Right lobe of liver (tissue), 6 donors: ENCODE results near the gene FNDC3B. TPM values are rescaled to one million over a fixed set of nuclear protein-coding genes. Genes with fewer than 3 reads are reported as not detected.
"Not testable (repeated sequence)": the region's sequence is repeated elsewhere in the genome, so short reads cannot be mapped to it uniquely, and the experiment has no call there.

Source experiments
- ATAC-seq, 4 donors: fragments of 200-7000 bp; cut with Tn5 transposase; one replicate each; pipeline ENCODE4 v1.9.1; 2020; ENCODE audit warnings: mild to moderate bottlenecking in 4 of 4, moderate library complexity in 4 of 4
- DNase-seq, 3 donors: peaks; one replicate each; pipeline ENCODE4 v3.0.0-alpha.2; 2020
- H3K27ac ChIP-seq, 3 donors: fragments of 200-600 bp; one replicate each; pipeline ENCODE4 v1.8.0; 2022
- H3K27me3 ChIP-seq, 2 donors: fragments of 200-600 bp; one replicate each; pipeline ENCODE4 v1.8.0; 2022
- H3K36me3 ChIP-seq, 4 donors: fragments of 200-600 bp; sonication (generic) in 1 of 4; one replicate each; pipeline versions ENCODE4 v1.5.1 to v1.8.0; 2017 to 2022; ENCODE audit warnings: control low read depth in 1 of 4
- H3K4me1 ChIP-seq, 4 donors: fragments of 200-600 bp; sonication (generic) in 1 of 4; one replicate each; pipeline versions ENCODE4 v1.5.1 to v1.8.0; 2017 to 2022; ENCODE audit warnings: control low read depth in 1 of 4
- H3K4me3 ChIP-seq, 3 donors: fragments of 200-600 bp; one replicate each; pipeline ENCODE4 v1.8.0; 2022
- H3K9me3 ChIP-seq, 4 donors: fragments of 200-600 bp; sonication (generic) in 1 of 4; one replicate each; pipeline versions ENCODE4 v1.5.1 to v1.8.0; 2017 to 2022; ENCODE audit warnings: control low read depth in 1 of 4
- CTCF ChIP-seq, 4 donors: fragments of 200-600 bp in 3 of 4; fragments of 450-650 bp in 1 of 4; IDR thresholded peaks; one replicate each; pipeline versions ENCODE4 v1.5.1 to v1.8.0; 2016 to 2022; ENCODE audit warnings: antibody characterized with exemption in 4 of 4, mild to moderate bottlenecking in 2 of 4
- POLR2A ChIP-seq: fragments of 450-650 bp; IDR thresholded peaks from one replicate; pipeline ENCODE4 v1.6.1; 2017; ENCODE audit warnings: antibody characterized with exemption, mild to moderate bottlenecking
- WGBS: methylation state at CpG from one replicate; pipeline ENCODE4 v1.1.6; 2018; ENCODE audit warnings: low coverage, low lambda C conversion rate; ENCODE audit not compliant: insufficient coverage; ENCODE audit errors: missing lambda C conversion rate; 5-methylcytosine and 5-hydroxymethylcytosine counted together
- intact Hi-C, 2 donors: fragments of 100-400 bp; cut with DNase I; formaldehyde crosslinking; loops; one replicate each; pipeline versions ENCODE4 v1.11.2 to v1.14.1; 2022
- total RNA-seq, 6 experiments: library from RNA; depleted of rRNA in 2 of 6; stranded (reverse); fragments of >200 nt in 2 of 6; fragmentation: NEBNext Ultra II Directional in 3 of 6; extraction: Animal tissue kit (Norgen Biotek cat#: 25700) in 3 of 6; gene quantifications; one replicate each; pipeline versions ENCODE4 v1.1.0 to v1.2.4, GENCODE V29; 2016 to 2023
- donor health status: DM: no; HTN: yes; CAD: no.
- donor health status: DM: no; HTN: no; CAD: no.
- donor health status: DM: no; HTN: no; CAD: no.
- donor health status: DM: no; HTN: yes; CAD: no.
- donor health status: DM: no; HTN: yes; CAD: no.

FNDC3B gene
- total RNA-seq, 6 experiments from 2014 or later: 40.2 to 184 (median 63.5) TPM

- TF ChIP-seq CTCF (IDR thresholded peaks at IDR 0.05) (no peak), POLR2A (no peak)
- peaks cover 0 to 24% (median 3%) of the 10 kb centered on the region in 4 donors for H3K4me1 ChIP-seq
- H3K9me3 ChIP-seq: no peaks in the 10 kb centered on the region
- H3K27me3 ChIP-seq: no peaks in the 10 kb centered on the region
- 88% methylated on average over 3 of the region's 4 CpGs for WGBS
- H3K4me3 ChIP-seq: no peak overlapping the region
- no peak overlapping the region for H3K27ac ChIP-seq
- ATAC-seq (no peak), DNase-seq (no peak)
- peaks cover 0 to 2% (median 0%) of the 10 kb centered on the region in 4 donors for H3K36me3 ChIP-seq
- intact Hi-C loops: no loop called here
Measured at GRCh38 chr3:172238188-172238587, 198.8 kb downstream of the FNDC3B start.

- no peaks in the 10 kb centered on the region for H3K27me3 ChIP-seq
- no peaks in the 10 kb centered on the region for H3K9me3 ChIP-seq
- WGBS: 77% methylated on average over 3 of the region's 3 CpGs
- H3K4me3 ChIP-seq: no peak overlapping the region
- intact Hi-C loops: no loop called here
- DNase-seq: no peak
- H3K27ac ChIP-seq: no peak overlapping the region
- TF ChIP-seq POLR2A (no peak), CTCF (IDR thresholded peaks at IDR 0.05) (no peak)
- H3K36me3 ChIP-seq: peaks cover 0 to 2% (median 0%) of the 10 kb centered on the region in 4 donors
- H3K4me1 ChIP-seq: peaks cover 0 to 24% (median 3%) of the 10 kb centered on the region in 4 donors
- no peak for ATAC-seq
Measured at GRCh38 chr3:172239218-172239790, 199.9 kb downstream of the FNDC3B start.

- Histone ChIP-seq H3K9me3 (no peaks in the 10 kb centered on the region), H3K4me3 (no peak overlapping the region), H3K27ac (no peak overlapping the region), H3K4me1 (peaks cover 0 to 26% (median 7%) of the 10 kb centered on the region in 4 donors), H3K27me3 (no peaks in the 10 kb centered on the region), H3K36me3 (peaks cover 0 to 2% (median 0%) of the 10 kb centered on the region in 4 donors)
- no peak for ATAC-seq
- TF ChIP-seq CTCF (IDR thresholded peaks at IDR 0.05) (no peak), POLR2A (no peak)
- 82% methylated on average over 1 of the region's 1 CpG for WGBS
- intact Hi-C loops: no loop called here
- DNase-seq: no peak
Measured at GRCh38 chr3:172241405-172241804, 202.0 kb downstream of the FNDC3B start.

GRCh38 chr3:172242471-172242870 lies 203.1 kb downstream of the FNDC3B start:
- H3K9me3 ChIP-seq, ATAC-seq, H3K36me3 ChIP-seq, DNase-seq, H3K4me3 ChIP-seq, H3K27me3 ChIP-seq, H3K27ac ChIP-seq, intact Hi-C loops: not testable (repeated sequence)
- peaks cover 0 to 16% (median 3%) of the 10 kb centered on the region in 4 donors for H3K4me1 ChIP-seq
- 100% methylated on average over 2 of the region's 3 CpGs for WGBS

GRCh38 chr3:172243376-172243775 lies 204.0 kb downstream of the FNDC3B start:
- H3K9me3 ChIP-seq, H3K27ac ChIP-seq, H3K4me3 ChIP-seq, H3K27me3 ChIP-seq, intact Hi-C loops, ATAC-seq, DNase-seq, H3K36me3 ChIP-seq: not testable (repeated sequence)
- H3K4me1 ChIP-seq: peaks cover 0 to 12% (median 3%) of the 10 kb centered on the region in 4 donors
- 60% methylated on average over 3 of the region's 3 CpGs for WGBS
